ENCODE measurements around the gene RFT1. TPM values are rescaled to one million over a fixed set of nuclear protein-coding genes. Genes with fewer than 3 reads are reported as not detected.
"Not testable (repeated sequence)": the region's sequence is repeated elsewhere in the genome, so short reads cannot be mapped to it uniquely, and the experiment has no call there.

Gene RFT1
- total and polyA plus RNA-seq, 7 experiments from 2014 or later = 16.0 to 32.0 (median 24.1) TPM

DNA sequence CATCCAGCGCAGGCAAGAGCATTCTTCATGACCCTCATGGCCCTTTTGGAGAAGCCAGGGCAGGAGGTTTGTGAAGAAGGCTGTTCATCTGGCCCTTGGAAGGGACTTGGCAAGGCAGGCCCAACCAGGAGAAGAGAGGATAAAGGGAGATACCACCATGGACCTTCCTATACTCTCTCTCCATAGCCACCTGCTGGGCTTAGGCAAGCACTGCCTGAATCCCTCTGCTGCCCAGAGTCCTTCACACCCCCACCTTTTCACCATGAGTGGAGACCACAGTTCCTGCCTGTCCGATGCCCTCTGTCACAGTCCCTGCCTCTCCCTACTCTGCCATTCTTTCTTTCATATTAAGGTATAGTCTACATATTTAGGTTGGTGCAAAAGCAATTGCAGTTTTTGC lies 73.8 kb downstream of the RFT1 start:
- H3K4me1 Mint-ChIP-seq = peaks cover 0 to 3% (median 0%) of the 10 kb centered on the region in 7 donors
- H3K4me3 Mint-ChIP-seq = no peak overlapping the region
- no peaks in the 10 kb centered on the region for H3K36me3 Mint-ChIP-seq
- peaks cover 0 to 19% (median 0%) of the 10 kb centered on the region in 5 donors for H3K27me3 Mint-ChIP-seq
- no peaks in the 10 kb centered on the region for H3K27me3 ChIP-seq (ENCODE audit: control insufficient read depth in 2 of 2, insufficient read depth in 2 of 2, low read length in 2 of 2)
- H3K4me3 ChIP-seq (ENCODE audit: low read length) = no peak overlapping the region
- ChIA-PET POLR2A (interaction anchor here (1.1 kb wide), 1 partner anchor 12 kb away, joined by 3 read pairs; no protein-coding TSS in a partner anchor), CTCF (no interaction called here)
- H3K9me3 Mint-ChIP-seq = no peaks in the 10 kb centered on the region
- intact Hi-C loops (cut with micrococcal nuclease) = no loop called here
- DNase-seq (no peak), ATAC-seq (no peak)
- no peak overlapping the region for H3K27ac Mint-ChIP-seq
- no peaks in the 10 kb centered on the region for H3K4me1 ChIP-seq (ENCODE audit: control insufficient read depth in 2 of 2, insufficient read depth in 2 of 2, low read length in 2 of 2)
- no peak overlapping the region for H3K27ac ChIP-seq (ENCODE audit: low read depth, low read length)
- no peaks in the 10 kb centered on the region for H3K36me3 ChIP-seq (ENCODE audit: control insufficient read depth in 2 of 3, insufficient read depth in 3 of 3, low read length in 3 of 3)
- H3K9me3 ChIP-seq (ENCODE audit: control insufficient read depth in 2 of 3, low read length in 3 of 3) = no peaks in the 10 kb centered on the region

DNA sequence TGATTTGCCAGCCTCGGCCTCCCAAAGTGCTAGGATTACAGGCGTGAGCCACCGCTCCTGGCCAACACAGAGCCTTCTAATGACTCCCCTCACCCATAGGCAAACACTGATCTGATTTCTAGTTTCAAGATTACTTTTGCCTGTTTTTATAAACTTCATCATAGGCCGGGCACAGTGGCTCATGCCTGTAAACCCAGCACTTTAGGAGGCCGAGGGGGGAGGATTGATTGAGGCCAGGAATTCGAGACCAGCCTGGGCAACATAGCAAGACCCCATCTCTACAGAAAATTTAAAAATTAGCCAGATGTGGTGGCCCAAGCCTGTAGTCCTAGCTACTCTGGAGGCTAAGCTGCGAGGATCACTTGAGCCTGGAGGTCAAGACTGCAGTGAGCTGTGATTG lies 76.0 kb downstream of the RFT1 start:
- POLR2A ChIA-PET = interaction anchor here (0.6 kb wide), 1 partner anchor 141 kb away, joined by 4 read pairs; no protein-coding TSS in a partner anchor
- H3K27me3 ChIP-seq (ENCODE audit: control insufficient read depth in 2 of 2, insufficient read depth in 2 of 2, low read length in 2 of 2); H3K36me3 ChIP-seq (ENCODE audit: control insufficient read depth in 2 of 3, insufficient read depth in 3 of 3, low read length in 3 of 3); H3K4me3 Mint-ChIP-seq; H3K27ac ChIP-seq (ENCODE audit: low read depth, low read length); H3K9me3 Mint-ChIP-seq; H3K36me3 Mint-ChIP-seq; H3K9me3 ChIP-seq (ENCODE audit: control insufficient read depth in 2 of 3, low read length in 3 of 3); ATAC-seq; H3K4me3 ChIP-seq (ENCODE audit: low read length); H3K4me1 Mint-ChIP-seq; H3K27ac Mint-ChIP-seq; H3K4me1 ChIP-seq (ENCODE audit: control insufficient read depth in 2 of 2, insufficient read depth in 2 of 2, low read length in 2 of 2); DNase-seq; CTCF ChIA-PET; H3K27me3 Mint-ChIP-seq; intact Hi-C loops (cut with micrococcal nuclease): not testable (repeated sequence)

GRCh38 chr3:53051929-53052328 lies 78.3 kb downstream of the RFT1 start:
- Histone ChIP-seq H3K27me3 (ENCODE audit: control insufficient read depth in 2 of 2, insufficient read depth in 2 of 2, low read length in 2 of 2) (no peaks in the 10 kb centered on the region), H3K4me3 (ENCODE audit: low read length) (no peak overlapping the region), H3K9me3 (ENCODE audit: control insufficient read depth in 2 of 3, low read length in 3 of 3) (no peaks in the 10 kb centered on the region), H3K4me1 (ENCODE audit: control insufficient read depth in 2 of 2, insufficient read depth in 2 of 2, low read length in 2 of 2) (no peaks in the 10 kb centered on the region), H3K27ac (ENCODE audit: low read depth, low read length) (no peak overlapping the region), H3K36me3 (ENCODE audit: control insufficient read depth in 2 of 3, insufficient read depth in 3 of 3, low read length in 3 of 3) (no peaks in the 10 kb centered on the region)
- CTCF ChIA-PET = interaction anchor here (0.8 kb wide), 1 partner anchor 18 kb away, joined by 3 read pairs; no protein-coding TSS in a partner anchor
- peaks cover 0 to 17% (median 0%) of the 10 kb centered on the region in 5 donors for H3K27me3 Mint-ChIP-seq
- no peak for DNase-seq
- POLR2A ChIA-PET = no interaction called here
- H3K4me1 Mint-ChIP-seq = peaks cover 2 to 14% (median 9%) of the 10 kb centered on the region in 7 donors
- ATAC-seq = no peak
- no peaks in the 10 kb centered on the region for H3K36me3 Mint-ChIP-seq
- intact Hi-C loops (cut with micrococcal nuclease) = no loop called here
- no peak overlapping the region for H3K4me3 Mint-ChIP-seq
- no peaks in the 10 kb centered on the region for H3K9me3 Mint-ChIP-seq
- H3K27ac Mint-ChIP-seq = peak overlapping the region in 1 of 9 donors; percentile 32

DNA sequence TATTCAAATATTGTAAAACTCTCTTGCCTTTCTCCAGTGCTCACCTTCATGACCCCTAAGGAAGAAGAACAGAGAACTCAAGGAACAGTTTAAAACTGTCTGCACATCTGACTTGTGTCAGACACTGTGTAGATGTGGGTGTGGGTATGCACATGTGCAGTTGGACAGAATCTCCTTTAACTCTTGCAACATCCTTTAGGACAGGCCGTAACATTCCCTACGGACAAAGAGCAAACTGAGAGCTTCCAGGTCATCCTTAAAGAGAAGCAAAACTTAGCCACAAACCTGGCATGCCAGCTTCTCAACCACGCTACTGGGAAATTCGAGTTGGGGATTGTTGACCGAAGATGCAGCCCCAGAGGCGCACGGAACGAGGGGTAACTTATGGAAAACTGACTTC lies 80.2 kb downstream of the RFT1 start:
- Mint-ChIP-seq H3K4me3 (no peak overlapping the region), H3K27me3 (peaks cover 0 to 17% (median 0%) of the 10 kb centered on the region in 5 donors), H3K36me3 (no peaks in the 10 kb centered on the region), H3K27ac (no peak overlapping the region), H3K9me3 (no peaks in the 10 kb centered on the region), H3K4me1 (peaks cover 5 to 16% (median 13%) of the 10 kb centered on the region in 7 donors)
- no peaks in the 10 kb centered on the region for H3K4me1 ChIP-seq (ENCODE audit: control insufficient read depth in 2 of 2, insufficient read depth in 2 of 2, low read length in 2 of 2)
- H3K9me3 ChIP-seq (ENCODE audit: control insufficient read depth in 2 of 3, low read length in 3 of 3) = no peaks in the 10 kb centered on the region
- H3K4me3 ChIP-seq (ENCODE audit: low read length) = no peak overlapping the region
- H3K27me3 ChIP-seq (ENCODE audit: control insufficient read depth in 2 of 2, insufficient read depth in 2 of 2, low read length in 2 of 2) = no peaks in the 10 kb centered on the region
- no peak for ATAC-seq
- no peak for DNase-seq
- no peaks in the 10 kb centered on the region for H3K36me3 ChIP-seq (ENCODE audit: control insufficient read depth in 2 of 3, insufficient read depth in 3 of 3, low read length in 3 of 3)
- ChIA-PET CTCF (interaction anchor here (0.7 kb wide), 1 partner anchor 118 kb away, joined by 5 read pairs; no protein-coding TSS in a partner anchor), POLR2A (no interaction called here)
- H3K27ac ChIP-seq (ENCODE audit: low read depth, low read length) = no peak overlapping the region
- intact Hi-C loops (cut with micrococcal nuclease) = loop anchor here (10.0 kb wide), 4 partner anchors 115 to 1665 kb away; partner anchors contain the start of genes DUSP7 (in 1 of the 2), ITIH1 (in 1 of the 2), MANF (in 1 of the 2) and NEK4 (in 1 of the 2)

GRCh38 chr3:53046171-53047170 lies 83.8 kb downstream of the RFT1 start:
- POLR2A ChIA-PET = interaction anchor here (0.5 to 6.7 kb wide), 17 partner anchors 13 to 510 kb away, joined by 3 to 102 read pairs (median 5); partner anchors contain the start of genes NEK4, RFT1 and UQCC5
- peak; percentile 63 for ATAC-seq
- intact Hi-C loops (cut with micrococcal nuclease) = loop anchor here (1.0 to 10.0 kb wide), 14 partner anchors 26 to 1662 kb away; partner anchors contain the start of genes NEK4 (in 2 of the 2), STIMATE (in 2 of the 2), DUSP7 (in 1 of the 2) and ITIH1 (in 1 of the 2)

GRCh38 chr3:53045518-53046170 lies 84.6 kb downstream of the RFT1 start, which contains the start of gene SFMBT1:
SFMBT1 (minus strand) TSS chr3:53046073; CDS start chr3:52969128, 76,945 bp downstream.
- peaks cover 0 to 17% (median 0%) of the 10 kb centered on the region in 5 donors for H3K27me3 Mint-ChIP-seq
- ChIA-PET CTCF (interaction anchor here (0.7 to 1.7 kb wide), 2 partner anchors 23 to 111 kb away, joined by 3 to 4 read pairs; no protein-coding TSS in a partner anchor), POLR2A (interaction anchor here (0.8 to 6.7 kb wide), 15 partner anchors 12 to 509 kb away, joined by 3 to 102 read pairs (median 6); partner anchors contain the start of genes NEK4, RFT1 and UQCC5)
- peaks cover 0 to 4% (median 0%) of the 10 kb centered on the region in 11 donors for H3K9me3 Mint-ChIP-seq
- DNase-seq = peak in 8 of 9 donors; percentile 53 to 75 (median 72)
- Histone ChIP-seq H3K4me1 (ENCODE audit: control insufficient read depth in 2 of 2, insufficient read depth in 2 of 2, low read length in 2 of 2) (peaks cover 9 to 23% of the 10 kb centered on the region in 2 donors), H3K36me3 (ENCODE audit: control insufficient read depth in 2 of 3, insufficient read depth in 3 of 3, low read length in 3 of 3) (no peaks in the 10 kb centered on the region), H3K4me3 (ENCODE audit: low read length) (peak within 1 kb of the TSS; percentile 77), H3K27ac (ENCODE audit: low read depth, low read length) (peak within 1 kb of the TSS; percentile 86), H3K9me3 (ENCODE audit: control insufficient read depth in 2 of 3, low read length in 3 of 3) (no peaks in the 10 kb centered on the region), H3K27me3 (ENCODE audit: control insufficient read depth in 2 of 2, insufficient read depth in 2 of 2, low read length in 2 of 2) (no peaks in the 10 kb centered on the region)
- peaks cover 0 to 6% (median 0%) of the 10 kb centered on the region in 5 donors for H3K36me3 Mint-ChIP-seq
- peak within 1 kb of the TSS; percentile 92 to 100 (median 97) for H3K4me3 Mint-ChIP-seq
- intact Hi-C loops (cut with micrococcal nuclease) = loop anchor here (1.0 to 10.0 kb wide), 17 partner anchors 27 to 1661 kb away; partner anchors contain the start of genes DUSP7 (in 2 of the 2), NEK4 (in 2 of the 2), STIMATE (in 2 of the 2) and GNL3 (in 1 of the 2)
- peak; percentile 71 for ATAC-seq
- H3K4me1 Mint-ChIP-seq = peaks cover 17 to 53% (median 42%) of the 10 kb centered on the region in 7 donors
- H3K27ac Mint-ChIP-seq = peak within 1 kb of the TSS; percentile 91 to 100 (median 99)

More at GRCh38 chr3:53046171-53047170, 83.8 kb downstream of the RFT1 start:
- Histone ChIP-seq H3K4me3 (ENCODE audit: low read length) (peak overlapping the region; percentile 68), H3K27ac (ENCODE audit: low read depth, low read length) (peak overlapping the region; percentile 84), H3K4me1 (ENCODE audit: control insufficient read depth in 2 of 2, insufficient read depth in 2 of 2, low read length in 2 of 2) (peaks cover 9 to 23% of the 10 kb centered on the region in 2 donors), H3K27me3 (ENCODE audit: control insufficient read depth in 2 of 2, insufficient read depth in 2 of 2, low read length in 2 of 2) (no peaks in the 10 kb centered on the region), H3K36me3 (ENCODE audit: control insufficient read depth in 2 of 3, insufficient read depth in 3 of 3, low read length in 3 of 3) (no peaks in the 10 kb centered on the region), H3K9me3 (ENCODE audit: control insufficient read depth in 2 of 3, low read length in 3 of 3) (no peaks in the 10 kb centered on the region)
- peak; percentile 44 to 76 (median 62) for DNase-seq
- peaks cover 0 to 6% (median 0%) of the 10 kb centered on the region in 5 donors for H3K36me3 Mint-ChIP-seq
- peaks cover 17 to 45% (median 41%) of the 10 kb centered on the region in 7 donors for H3K4me1 Mint-ChIP-seq
- CTCF ChIA-PET = interaction anchor here (0.6 to 1.7 kb wide), 4 partner anchors 23 to 115 kb away, joined by 3 to 4 read pairs (median 4); no protein-coding TSS in a partner anchor
- peaks cover 0 to 4% (median 0%) of the 10 kb centered on the region in 11 donors for H3K9me3 Mint-ChIP-seq
- H3K27ac Mint-ChIP-seq = peak overlapping the region; percentile 77 to 94 (median 87)
- peak overlapping the region; percentile 73 to 92 (median 88) for H3K4me3 Mint-ChIP-seq
- peaks cover 0 to 17% (median 0%) of the 10 kb centered on the region in 5 donors for H3K27me3 Mint-ChIP-seq
